ENCODE data around the gene CRYM.

The CRYM gene

DNA sequence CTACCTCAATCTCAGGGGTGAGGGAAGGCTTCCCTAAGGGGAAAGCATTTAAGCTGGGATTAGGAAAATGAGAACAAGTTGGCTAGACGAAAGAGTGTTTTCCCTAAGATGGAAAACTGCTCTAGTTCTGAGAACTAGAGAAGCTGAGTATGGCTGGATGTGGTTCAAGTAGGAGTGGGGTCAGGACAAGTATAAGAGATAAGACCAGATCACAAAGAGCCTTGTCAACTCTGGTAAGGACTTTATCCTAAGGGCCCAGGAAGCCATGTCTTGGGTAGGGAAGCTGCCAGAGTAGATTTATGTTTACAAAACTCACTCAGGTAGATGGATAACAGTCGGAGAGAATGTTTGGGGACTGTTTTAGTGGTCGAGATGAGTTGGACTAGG, 42.9 kb downstream of the CRYM start:
- H3K4me3 ChIP-seq (ENCODE audit: low read depth, low read length) = no peak overlapping the region
- TF ChIP-seq, protein P1, sequence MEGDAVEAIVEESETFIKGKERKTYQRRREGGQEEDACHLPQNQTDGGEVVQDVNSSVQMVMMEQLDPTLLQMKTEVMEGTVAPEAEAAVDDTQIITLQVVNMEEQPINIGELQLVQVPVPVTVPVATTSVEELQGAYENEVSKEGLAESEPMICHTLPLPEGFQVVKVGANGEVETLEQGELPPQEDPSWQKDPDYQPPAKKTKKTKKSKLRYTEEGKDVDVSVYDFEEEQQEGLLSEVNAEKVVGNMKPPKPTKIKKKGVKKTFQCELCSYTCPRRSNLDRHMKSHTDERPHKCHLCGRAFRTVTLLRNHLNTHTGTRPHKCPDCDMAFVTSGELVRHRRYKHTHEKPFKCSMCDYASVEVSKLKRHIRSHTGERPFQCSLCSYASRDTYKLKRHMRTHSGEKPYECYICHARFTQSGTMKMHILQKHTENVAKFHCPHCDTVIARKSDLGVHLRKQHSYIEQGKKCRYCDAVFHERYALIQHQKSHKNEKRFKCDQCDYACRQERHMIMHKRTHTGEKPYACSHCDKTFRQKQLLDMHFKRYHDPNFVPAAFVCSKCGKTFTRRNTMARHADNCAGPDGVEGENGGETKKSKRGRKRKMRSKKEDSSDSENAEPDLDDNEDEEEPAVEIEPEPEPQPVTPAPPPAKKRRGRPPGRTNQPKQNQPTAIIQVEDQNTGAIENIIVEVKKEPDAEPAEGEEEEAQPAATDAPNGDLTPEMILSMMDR (IDR thresholded peaks at IDR 0.05; ENCODE audit: control insufficient read depth, extremely low read depth, insufficient read depth) = no peak
- no peak for DNase-seq (ENCODE audit: low read depth)

DNA sequence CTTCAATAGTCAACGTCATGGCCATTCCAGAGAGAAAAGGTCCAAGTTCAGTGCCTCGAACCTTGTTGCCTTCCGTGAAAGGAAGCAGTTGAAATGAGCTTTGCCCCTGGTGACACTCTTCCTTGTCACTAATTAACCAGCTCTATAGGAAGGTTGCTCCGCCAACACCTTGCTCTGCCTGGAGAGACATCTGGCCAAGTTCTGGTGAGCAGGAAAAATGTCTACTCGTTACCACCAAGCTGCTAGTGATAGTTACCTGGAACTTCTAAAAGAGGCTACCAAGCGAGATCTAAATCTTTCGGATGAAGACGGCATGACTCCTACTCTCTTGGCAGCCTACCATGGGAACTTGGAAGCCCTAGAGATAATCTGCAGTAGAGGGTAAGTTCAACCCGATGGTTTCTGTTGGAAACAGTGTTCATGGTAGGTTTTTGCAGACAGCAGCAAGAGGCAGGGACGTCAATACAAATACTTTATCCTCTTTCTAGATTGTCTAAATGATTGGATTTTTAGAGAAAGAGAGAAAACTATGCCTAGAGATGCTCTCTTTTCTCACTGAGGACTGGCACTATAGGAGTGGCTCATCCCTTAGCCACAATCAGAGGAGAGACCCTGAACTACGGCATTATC, 44.5 kb downstream of the CRYM start, which contains the start of gene ANKS4B:
TSS of gene ANKS4B (plus strand) at position 179 of the 630 bp plus-strand sequence. CDS start at position 218, 39 bp downstream.
- TF ChIP-seq, protein P1 (IDR thresholded peaks at IDR 0.05; ENCODE audit: control insufficient read depth, extremely low read depth, insufficient read depth) = no peak
- DNase-seq (ENCODE audit: low read depth) = no peak
- no peak within 1 kb of the TSS for H3K4me3 ChIP-seq (ENCODE audit: low read depth, low read length)

DNA sequence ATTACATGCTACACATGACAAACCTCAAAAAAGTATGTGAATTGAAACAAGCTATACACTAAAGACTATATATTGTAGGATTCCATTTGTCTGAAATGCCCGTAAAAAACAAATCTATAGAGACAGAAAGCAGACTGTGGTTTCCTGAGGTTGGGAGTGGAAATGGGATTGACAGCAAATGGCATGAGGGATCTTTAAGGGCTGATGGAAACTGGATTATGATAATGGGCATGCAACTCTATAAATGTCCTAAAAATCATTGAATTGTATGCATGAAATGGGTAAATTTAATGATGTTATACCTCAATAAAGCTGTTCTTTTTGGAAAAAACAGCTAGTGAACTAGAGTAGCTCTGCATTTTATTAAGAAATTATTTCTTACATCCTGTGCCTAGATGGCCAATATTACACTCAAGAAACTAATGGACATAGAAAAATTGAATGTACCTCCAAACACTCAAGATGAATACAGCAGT, 45.0 kb downstream of the CRYM start:
- DNase-seq (ENCODE audit: low read depth) = no peak
- H3K4me3 ChIP-seq (ENCODE audit: low read depth, low read length) = no peak overlapping the region
- TF ChIP-seq, protein P1 (IDR thresholded peaks at IDR 0.05; ENCODE audit: control insufficient read depth, extremely low read depth, insufficient read depth) = no peak

DNA sequence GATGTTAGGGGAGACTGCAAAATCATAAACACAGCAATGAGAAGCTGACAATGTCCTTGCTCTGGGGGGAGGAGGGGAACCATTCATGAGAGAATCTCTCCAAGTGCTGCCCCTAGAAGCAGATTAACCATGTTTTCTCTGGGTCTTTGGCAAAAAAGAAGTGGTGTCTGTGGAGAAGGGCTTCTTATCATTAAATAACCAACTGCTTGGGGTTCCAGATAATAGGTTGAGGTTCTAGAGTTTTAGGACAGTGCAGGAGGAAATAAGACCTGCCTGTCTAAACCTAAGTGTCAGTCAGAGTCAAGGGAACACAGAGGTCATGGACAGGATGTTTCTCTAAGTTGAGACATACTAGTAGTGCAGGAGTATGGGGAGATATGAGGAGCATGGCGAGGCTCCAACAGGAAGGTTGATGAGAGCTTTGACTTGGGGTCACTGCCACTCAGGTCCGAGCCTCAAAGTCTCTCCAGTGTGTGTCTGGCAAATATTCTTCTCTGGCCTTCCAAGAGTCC, 49.7 kb downstream of the CRYM start:
- TF ChIP-seq, protein P1 (IDR thresholded peaks at IDR 0.05; ENCODE audit: control insufficient read depth, extremely low read depth, insufficient read depth) = no peak
- no peak for DNase-seq (ENCODE audit: low read depth)
- H3K4me3 ChIP-seq (ENCODE audit: low read depth, low read length) = no peak overlapping the region

DNA sequence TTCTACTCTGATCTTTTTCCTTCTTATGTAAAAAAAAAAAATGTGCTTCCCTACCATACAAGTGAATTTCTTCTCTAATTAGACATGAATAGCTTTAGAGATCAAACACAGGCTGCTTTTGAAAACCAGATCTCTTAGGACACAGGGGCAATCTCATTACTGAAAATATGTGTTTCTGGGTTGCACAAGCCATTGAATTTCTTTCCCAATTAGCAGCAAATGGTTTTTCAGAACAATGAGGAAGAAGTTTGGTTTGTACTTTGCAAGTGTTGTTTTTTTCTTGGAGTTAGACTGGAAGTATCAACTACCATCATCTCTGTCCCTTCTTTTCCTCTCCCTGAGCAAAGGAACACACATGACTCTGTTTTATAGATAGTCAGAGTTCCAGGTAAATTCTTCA, 50.2 kb downstream of the CRYM start:
- no peak overlapping the region for H3K4me3 ChIP-seq (ENCODE audit: low read depth, low read length)
- TF ChIP-seq, protein P1 (IDR thresholded peaks at IDR 0.05; ENCODE audit: control insufficient read depth, extremely low read depth, insufficient read depth) = no peak
- DNase-seq (ENCODE audit: low read depth) = no peak

DNA sequence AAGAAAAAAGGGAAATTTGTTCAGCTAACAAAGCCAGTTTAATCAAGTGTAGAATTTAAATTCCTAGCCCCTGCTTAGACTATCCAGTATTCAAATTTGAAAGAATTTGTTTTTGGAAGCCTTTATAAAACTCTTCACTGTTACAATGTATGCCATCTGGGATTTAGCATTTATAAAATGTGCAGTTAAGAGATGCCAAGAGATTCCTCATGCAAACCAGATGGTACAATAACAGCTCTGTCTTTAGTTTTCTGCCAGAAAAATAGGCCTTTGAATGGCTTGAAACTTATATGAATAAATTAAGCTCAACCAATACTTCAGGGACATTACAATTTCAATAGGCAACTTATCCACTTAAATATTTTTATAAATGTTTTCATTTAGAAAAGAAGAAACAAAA, 51.3 kb downstream of the CRYM start:
- no peak for DNase-seq (ENCODE audit: low read depth)
- TF ChIP-seq, protein P1 (IDR thresholded peaks at IDR 0.05; ENCODE audit: control insufficient read depth, extremely low read depth, insufficient read depth) = no peak
- H3K4me3 ChIP-seq (ENCODE audit: low read depth, low read length) = no peak overlapping the region

DNA sequence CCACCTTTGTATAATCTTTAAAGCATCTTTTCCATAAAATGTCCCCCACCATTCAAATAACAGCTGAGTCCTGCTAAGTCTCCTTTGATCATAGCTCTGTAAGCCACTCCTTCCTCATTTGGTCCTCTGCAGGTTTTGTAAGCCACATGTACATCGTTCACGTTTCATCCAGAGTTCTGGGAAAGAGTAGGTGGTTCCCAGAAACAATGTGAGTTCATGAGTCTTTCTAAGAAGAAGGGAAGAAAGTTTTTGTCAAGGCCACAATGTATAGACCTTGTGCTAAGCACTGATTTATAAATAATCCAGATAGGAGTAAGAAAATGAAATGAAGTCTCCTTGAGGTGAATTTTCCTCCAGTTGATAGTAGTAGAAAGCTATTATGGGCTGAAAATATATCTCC, 53.3 kb downstream of the CRYM start:
- DNase-seq (ENCODE audit: low read depth) = no peak
- TF ChIP-seq, protein P1 (IDR thresholded peaks at IDR 0.05; ENCODE audit: control insufficient read depth, extremely low read depth, insufficient read depth) = no peak
- H3K4me3 ChIP-seq (ENCODE audit: low read depth, low read length) = no peak overlapping the region

All from LNCaP clone FGC (cell line).